Cardiac muscle cell (in vitro differentiated cells and primary cell): Measurements from ENCODE around the gene HCST. TPM values are rescaled to one million over a fixed set of nuclear protein-coding genes. Genes with fewer than 3 reads are reported as not detected.
"Not testable (repeated sequence)": the region's sequence is repeated elsewhere in the genome, so short reads cannot be mapped to it uniquely, and the experiment has no call there.

ENCODE experiments used
- DNase-seq, 2 donors: peaks; one replicate each; pipeline versions ENCODE4 v3.0.0 to v3.0.0-alpha.2; 2010 to 2017; ENCODE audit warnings: low read depth in 1 of 2, low spot score in 1 of 2
- H3K27ac ChIP-seq: fragments of 200-600 bp; sonication (generic); 2 replicates; pipeline ENCODE4 v1.5.1; 2016
- H3K27me3 ChIP-seq: fragments of 200-600 bp; sonication (generic); 2 replicates; pipeline ENCODE4 v1.6.0; 2016; ENCODE audit warnings: control low read depth
- H3K36me3 ChIP-seq: fragments of 200-600 bp; sonication (generic); 2 replicates; pipeline ENCODE4 v1.5.1; 2016; ENCODE audit warnings: control low read depth
- H3K4me1 ChIP-seq: fragments of 200-600 bp; sonication (generic); 2 replicates; pipeline ENCODE4 v1.8.1; 2017; ENCODE audit warnings: low read depth, mild to moderate bottlenecking, mixed run types
- H3K4me3 ChIP-seq: fragments of 200-600 bp; sonication (generic); 2 replicates; pipeline ENCODE4 v1.5.1; 2016; ENCODE audit warnings: mild to moderate bottlenecking
- H3K9me3 ChIP-seq: fragments of 200-600 bp; sonication (generic); 2 replicates; pipeline ENCODE4 v1.5.1; 2017; ENCODE audit warnings: low read depth, mild to moderate bottlenecking, control low read depth
- polyA plus RNA-seq: library from polyadenylated mRNA; unstranded; fragments of >200 nt; fragmentation: Nextera tagmentation; extraction: Ambion mirVana; gene quantifications from 2 replicates; pipeline ENCODE4 v1.2.1, GENCODE V29; 2016
- total RNA-seq: library from RNA; depleted of rRNA; stranded (reverse); fragments of >200 nt; gene quantifications from 2 replicates; pipeline ENCODE4 v1.2.3, GENCODE V29; 2016
- TF ChIP-seq, protein P1 (sequence below): IDR thresholded peaks from 2 replicates; pipeline ENCODE4 v1.5.1; 2012; ENCODE audit warnings: low read depth, mild to moderate bottlenecking, low read length

Gene HCST
- total and polyA plus RNA-seq, 2 experiments from 2014 or later = 2.4 to 2.5 TPM

DNA sequence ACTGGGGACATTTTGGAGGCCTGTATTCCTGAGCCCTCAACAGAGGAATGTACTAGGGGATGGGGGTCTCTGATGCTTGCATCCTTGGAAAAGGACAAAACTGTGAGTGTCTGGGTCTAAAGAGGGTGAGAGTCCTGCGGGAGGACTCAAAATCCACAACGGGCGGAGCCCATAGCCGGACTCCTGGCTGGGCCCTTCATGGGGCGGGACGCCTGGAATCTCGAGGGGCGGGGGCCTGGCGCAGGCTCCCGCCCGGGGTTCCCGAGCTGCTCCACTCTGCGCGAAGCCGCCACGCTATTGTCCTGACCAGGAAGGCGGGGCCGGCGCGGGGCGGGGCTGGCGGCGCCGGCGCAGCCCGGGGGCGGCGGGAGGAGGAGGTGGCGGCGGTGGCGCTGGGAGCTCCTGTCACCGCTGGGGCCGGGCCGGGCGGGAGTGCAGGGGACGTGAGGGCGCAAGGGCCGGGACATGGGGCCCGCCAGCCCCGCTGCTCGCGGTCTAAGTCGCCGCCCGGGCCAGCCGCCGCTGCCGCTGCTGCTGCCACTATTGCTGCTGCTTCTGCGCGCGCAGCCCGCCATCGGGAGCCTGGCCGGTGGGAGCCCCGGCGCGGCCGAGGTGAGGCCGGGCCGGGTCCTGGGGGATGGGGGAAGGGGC lies 34.0 kb upstream of the HCST start, which contains the start of gene APLP1:
Gene APLP1 (plus strand): TSS at position 403 of the 651 bp plus-strand sequence. CDS start 63 bp downstream, at position 466.
- Histone ChIP-seq H3K36me3 (no peaks in the 10 kb centered on the region), H3K4me1 (no peaks in the 10 kb centered on the region), H3K4me3 (peak within 1 kb of the TSS; percentile 45), H3K27me3 (no peaks in the 10 kb centered on the region), H3K27ac (no peak within 1 kb of the TSS), H3K9me3 (no peaks in the 10 kb centered on the region)
- peak; percentile 49 to 84 for DNase-seq
- TF ChIP-seq, protein P1, sequence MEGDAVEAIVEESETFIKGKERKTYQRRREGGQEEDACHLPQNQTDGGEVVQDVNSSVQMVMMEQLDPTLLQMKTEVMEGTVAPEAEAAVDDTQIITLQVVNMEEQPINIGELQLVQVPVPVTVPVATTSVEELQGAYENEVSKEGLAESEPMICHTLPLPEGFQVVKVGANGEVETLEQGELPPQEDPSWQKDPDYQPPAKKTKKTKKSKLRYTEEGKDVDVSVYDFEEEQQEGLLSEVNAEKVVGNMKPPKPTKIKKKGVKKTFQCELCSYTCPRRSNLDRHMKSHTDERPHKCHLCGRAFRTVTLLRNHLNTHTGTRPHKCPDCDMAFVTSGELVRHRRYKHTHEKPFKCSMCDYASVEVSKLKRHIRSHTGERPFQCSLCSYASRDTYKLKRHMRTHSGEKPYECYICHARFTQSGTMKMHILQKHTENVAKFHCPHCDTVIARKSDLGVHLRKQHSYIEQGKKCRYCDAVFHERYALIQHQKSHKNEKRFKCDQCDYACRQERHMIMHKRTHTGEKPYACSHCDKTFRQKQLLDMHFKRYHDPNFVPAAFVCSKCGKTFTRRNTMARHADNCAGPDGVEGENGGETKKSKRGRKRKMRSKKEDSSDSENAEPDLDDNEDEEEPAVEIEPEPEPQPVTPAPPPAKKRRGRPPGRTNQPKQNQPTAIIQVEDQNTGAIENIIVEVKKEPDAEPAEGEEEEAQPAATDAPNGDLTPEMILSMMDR = no peak

DNA sequence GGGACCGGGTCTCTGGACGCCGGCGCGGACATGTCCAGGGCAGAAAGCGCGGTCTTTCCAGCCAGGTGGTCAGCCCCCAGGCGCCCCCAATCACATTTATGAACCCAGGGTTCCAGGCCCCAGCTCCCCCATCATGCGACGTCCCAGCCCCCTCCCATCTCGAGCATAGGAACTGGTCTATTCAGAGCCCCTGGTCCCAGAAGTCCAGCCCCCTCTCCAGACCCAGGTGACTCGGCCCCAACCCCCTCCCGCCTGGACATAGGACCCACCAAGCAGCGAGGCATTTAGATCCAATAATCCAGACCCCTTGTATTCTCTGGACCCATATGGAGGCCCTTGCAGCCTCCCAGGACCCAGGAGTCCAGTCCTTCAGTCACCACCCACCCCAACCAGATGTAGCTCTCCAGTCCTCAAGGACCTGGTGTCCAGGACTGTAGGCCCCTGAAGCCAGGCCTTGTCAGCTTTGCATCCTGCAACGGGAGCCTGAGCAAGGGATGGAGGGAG lies 33.5 kb upstream of the HCST start:
- no peak for DNase-seq
- Histone ChIP-seq H3K9me3 (no peaks in the 10 kb centered on the region), H3K27ac (no peak overlapping the region), H3K36me3 (no peaks in the 10 kb centered on the region), H3K4me1 (no peaks in the 10 kb centered on the region), H3K4me3 (peak overlapping the region; percentile 45), H3K27me3 (no peaks in the 10 kb centered on the region)
- TF ChIP-seq, protein P1 = no peak

DNA sequence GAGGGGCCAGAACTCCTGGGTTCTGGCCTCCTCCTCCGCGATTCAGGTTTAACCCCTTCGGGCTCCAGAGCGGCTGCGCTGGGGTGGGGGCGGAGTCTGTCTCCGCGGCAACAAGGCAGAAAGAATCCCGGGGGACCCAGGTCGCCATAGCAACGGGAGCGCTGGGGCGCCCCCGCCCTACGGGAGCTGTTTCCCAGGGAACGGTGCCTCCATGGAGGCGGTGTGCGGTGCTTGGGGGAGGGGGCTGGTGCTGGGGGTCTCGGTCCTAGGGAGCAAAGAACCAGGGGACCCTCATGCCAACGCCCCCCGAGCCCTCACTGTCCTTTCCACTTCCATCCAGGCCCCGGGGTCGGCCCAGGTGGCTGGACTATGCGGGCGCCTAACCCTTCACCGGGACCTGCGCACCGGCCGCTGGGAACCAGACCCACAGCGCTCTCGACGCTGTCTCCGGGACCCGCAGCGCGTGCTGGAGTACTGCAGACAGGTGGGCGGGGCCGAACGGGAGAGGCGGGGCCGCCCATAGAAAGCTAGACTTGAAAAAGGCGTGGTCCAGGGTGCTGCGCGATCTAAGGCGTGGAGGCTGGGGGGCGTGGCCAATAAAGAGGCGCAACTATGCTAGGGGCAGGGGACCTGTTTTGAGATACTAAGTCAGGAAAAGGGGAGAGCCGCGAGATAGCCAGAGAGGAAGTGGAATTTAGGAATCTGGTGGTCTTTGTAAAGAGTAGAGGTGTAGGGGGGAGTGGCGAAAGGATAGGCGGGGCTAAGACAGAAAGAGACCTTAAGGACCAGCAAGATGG lies 32.8 kb upstream of the HCST start:
- DNase-seq = peak; percentile 73 to 94
- Histone ChIP-seq H3K36me3 (no peaks in the 10 kb centered on the region), H3K27me3 (no peaks in the 10 kb centered on the region), H3K9me3 (no peaks in the 10 kb centered on the region), H3K27ac (no peak overlapping the region), H3K4me1 (no peaks in the 10 kb centered on the region), H3K4me3 (peak overlapping the region; percentile 45)
- TF ChIP-seq, protein P1 = no peak

DNA sequence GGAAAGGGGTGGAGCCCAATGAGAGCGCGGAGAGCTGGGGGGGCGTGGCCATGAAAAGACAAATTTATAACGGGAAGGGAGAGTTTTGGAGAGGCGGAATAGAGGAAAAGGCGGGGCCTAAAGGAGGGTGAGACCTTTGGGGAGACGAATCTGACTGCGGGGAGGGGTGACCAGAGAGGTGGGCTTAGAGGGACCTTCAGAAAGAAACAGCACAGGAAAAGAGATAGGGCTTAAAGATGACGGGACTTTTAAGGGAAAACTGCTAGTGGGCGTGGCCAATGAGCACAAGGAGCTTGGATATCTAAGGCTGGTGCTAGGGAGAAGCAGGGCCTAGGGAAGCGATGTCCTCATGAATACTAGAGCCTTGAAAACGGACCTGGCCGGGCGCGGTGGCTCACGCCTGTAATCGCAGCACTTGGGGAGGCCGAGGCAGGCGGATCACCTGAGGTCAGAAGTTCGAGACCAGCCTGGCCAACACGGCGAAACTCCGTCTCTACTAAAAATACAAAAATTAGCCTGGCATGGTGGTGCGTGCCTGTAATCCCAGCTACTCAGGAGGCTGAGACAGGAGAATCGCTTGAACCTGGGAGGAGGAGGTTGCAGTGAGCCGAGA lies 32.1 kb upstream of the HCST start:
- not testable (repeated sequence) for H3K4me1 ChIP-seq, H3K27me3 ChIP-seq, H3K36me3 ChIP-seq, H3K27ac ChIP-seq, H3K9me3 ChIP-seq
- peak overlapping the region; percentile 45 for H3K4me3 ChIP-seq
- peak in 1 of 2 donors; percentile 25 for DNase-seq

DNA sequence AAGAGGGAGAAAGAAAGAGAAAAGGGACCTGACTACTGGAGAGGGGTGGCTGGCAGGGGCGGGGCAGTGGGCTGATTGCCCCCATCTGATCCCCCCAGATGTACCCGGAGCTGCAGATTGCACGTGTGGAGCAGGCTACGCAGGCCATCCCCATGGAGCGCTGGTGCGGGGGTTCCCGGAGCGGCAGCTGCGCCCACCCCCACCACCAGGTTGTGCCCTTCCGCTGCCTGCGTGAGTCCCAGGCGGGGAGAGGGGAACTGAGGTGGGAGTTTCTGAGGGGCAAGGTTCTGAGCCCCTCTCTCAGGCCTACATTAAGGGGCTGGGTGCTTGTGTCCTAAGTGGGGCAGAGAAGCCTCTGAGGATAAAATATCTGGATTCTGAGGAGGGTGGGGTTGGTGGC lies 31.5 kb upstream of the HCST start:
- TF ChIP-seq, protein P1 = no peak
- DNase-seq = no peak
- no peaks in the 10 kb centered on the region for H3K36me3 ChIP-seq
- H3K4me3 ChIP-seq = no peak overlapping the region
- H3K4me1 ChIP-seq = no peaks in the 10 kb centered on the region
- H3K9me3 ChIP-seq = no peaks in the 10 kb centered on the region
- no peak overlapping the region for H3K27ac ChIP-seq
- no peaks in the 10 kb centered on the region for H3K27me3 ChIP-seq
